HL-60 (cell line): Measurements from ENCODE around the gene NAA10.

Source experiments
- CTCF ChIP-seq: IDR thresholded peaks from one replicate; pipeline ENCODE4 v1.5.1; 2011; ENCODE audit warnings: low read length, control low read depth, inconsistent platforms; ENCODE audit not compliant: insufficient read depth
- GABPA ChIP-seq: IDR thresholded peaks from 2 replicates; pipeline ENCODE4 v1.6.1; 2012; ENCODE audit warnings: low read depth
- POLR2AphosphoS5 ChIP-seq: IDR thresholded peaks from 2 replicates; pipeline ENCODE4 v1.6.1; 2012; ENCODE audit warnings: low read depth
- REST ChIP-seq: IDR thresholded peaks from 2 replicates; pipeline ENCODE4 v1.6.1; 2012; ENCODE audit warnings: low read depth; ENCODE audit not compliant: insufficient replicate concordance
- SPI1 ChIP-seq: IDR thresholded peaks from 2 replicates; pipeline ENCODE4 v1.6.1; 2012; ENCODE audit warnings: low read depth, mild to moderate bottlenecking, borderline replicate concordance

GRCh38 chrX:153974726-153975286 lies 40.0 kb upstream of the NAA10 start:
- TF ChIP-seq CTCF, result no peak
- TF ChIP-seq POLR2AphosphoS5, result peak; percentile 52; the same call in 1 of the 2 replicates
- no peak for TF ChIP-seq GABPA
- TF ChIP-seq REST, result no peak
- no peak for TF ChIP-seq SPI1
